Inflammatory macrophage treated with lipopolysaccharide for 1 hour (primary cell): ENCODE data around the gene OVCH2.
"Not testable (repeated sequence)": the region's sequence is repeated elsewhere in the genome, so short reads cannot be mapped to it uniquely, and the experiment has no call there.

Experiments
- DNase-seq, 2 donors: peaks; one replicate each; pipeline ENCODE4 v3.0.0-alpha.2; 2020 to 2022

The OVCH2 gene

DNA sequence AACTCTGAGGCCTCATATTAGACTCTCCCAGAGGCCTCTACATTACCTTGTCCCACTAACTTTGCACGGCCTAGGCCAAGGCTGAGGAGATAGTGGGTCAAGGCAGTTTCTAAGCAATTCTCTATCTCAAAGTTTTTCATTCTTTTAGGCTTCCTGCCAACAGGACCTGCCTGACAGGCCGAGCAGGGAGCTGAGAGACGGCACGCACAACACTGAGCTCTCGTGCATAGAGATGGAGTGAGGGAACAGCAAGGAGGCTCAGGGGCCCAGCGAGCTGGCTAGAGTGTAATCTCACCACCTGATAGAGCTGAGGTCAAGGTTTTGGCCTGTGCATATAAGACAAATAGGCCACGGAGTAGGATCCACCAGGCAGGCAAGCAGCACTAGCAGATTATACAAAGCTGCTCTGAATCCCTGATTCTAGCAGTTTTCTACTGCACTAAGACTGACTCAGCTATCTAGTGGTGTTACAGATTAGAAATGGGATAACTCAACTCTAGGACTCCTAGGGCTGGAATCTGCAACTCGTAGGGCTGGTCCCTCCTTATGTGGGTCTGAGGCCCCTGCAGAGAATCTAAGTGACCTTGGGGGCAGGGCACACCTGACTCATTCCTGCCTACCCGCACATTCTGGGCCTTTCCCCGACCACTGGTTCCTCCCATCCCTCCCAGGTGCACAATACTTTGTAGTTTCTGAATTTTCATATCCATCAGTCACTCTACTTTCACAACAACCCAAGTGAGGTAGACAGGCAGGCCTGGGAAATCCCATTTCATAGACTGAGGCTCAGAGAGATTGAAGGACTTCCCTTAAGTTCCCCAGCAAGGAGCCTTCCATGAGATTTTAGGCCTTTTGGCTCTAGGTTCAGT lies 34.7 kb downstream of the OVCH2 start:
- peak; percentile 42 to 50 for DNase-seq

DNA sequence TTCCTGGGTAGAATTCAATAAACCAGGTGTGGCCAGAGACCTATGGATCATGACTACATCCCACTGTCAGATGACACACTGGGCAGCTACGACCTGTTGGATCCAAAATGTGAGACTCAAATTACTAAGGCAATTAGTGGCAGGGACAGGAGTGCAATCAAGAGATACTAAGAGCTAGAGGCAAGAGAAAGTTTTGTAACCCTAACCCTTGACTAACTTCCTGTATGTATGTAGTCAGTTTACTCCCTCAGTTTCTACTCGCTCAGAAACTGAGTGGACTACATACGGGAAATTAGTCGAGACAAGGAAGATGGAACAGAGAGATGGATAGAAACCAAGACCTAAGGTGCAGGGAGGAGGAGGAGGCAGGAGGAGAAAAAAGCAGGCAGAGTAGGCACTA lies 35.6 kb downstream of the OVCH2 start:
- DNase-seq: peak in 1 of 2 donors; percentile 63

DNA sequence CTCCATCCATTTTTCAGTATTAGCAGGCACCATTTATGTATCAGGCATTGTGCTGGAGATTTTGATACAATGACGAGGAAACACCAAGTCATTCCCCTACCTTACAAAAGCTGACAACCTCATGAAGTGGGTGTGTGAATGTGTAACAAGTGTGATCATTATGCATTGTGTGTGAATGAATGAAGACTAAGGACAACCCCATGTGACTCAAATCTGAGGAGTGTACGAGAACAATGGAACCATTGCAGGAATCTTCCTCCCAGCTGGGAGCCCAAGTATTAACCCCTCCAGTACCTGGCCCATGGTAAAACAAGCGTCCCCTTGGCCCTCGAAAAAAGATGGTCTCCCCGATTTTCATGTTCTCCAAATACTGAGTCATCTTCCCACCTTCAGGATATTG lies 37.4 kb downstream of the OVCH2 start:
- no peak for DNase-seq

- DNase-seq: no peak
Measured at GRCh38 chr11:7668464-7668863, 37.8 kb downstream of the OVCH2 start.

GRCh38 chr11:7667460-7667859 lies 38.8 kb downstream of the OVCH2 start:
- DNase-seq: no peak

DNA sequence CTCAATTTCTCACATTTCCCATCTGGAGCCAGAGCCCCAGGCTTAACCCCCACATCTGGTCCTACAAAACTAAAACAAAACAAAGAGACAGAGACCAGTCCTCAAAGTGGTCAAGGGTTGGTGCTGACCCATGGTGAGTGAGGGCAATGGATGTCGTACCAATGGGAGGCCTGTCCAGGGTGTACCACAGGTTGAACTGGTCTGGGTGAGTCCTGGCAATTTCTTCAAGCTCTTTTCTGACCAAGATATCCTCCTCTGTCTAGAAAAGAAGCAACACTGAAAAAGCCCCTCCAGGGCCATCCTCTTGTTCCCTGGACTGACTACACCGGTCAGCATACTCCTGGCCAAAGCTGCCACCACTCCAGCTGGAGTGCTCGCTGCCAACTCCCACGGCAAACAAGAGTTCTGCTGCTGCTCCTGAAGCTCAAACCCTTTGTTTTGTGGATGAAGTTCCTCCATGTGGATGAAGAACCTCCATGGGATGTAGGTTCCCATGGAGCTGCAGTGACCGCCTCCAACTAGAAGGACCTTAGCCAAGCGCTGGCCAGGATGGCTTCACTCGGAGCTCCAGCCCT lies 39.9 kb downstream of the OVCH2 start:
- no peak for DNase-seq

- peak; percentile 39 to 74 for DNase-seq
Measured at GRCh38 chr11:7665473-7666291, 40.6 kb downstream of the OVCH2 start.

GRCh38 chr11:7664867-7665266 lies 41.4 kb downstream of the OVCH2 start:
- DNase-seq: no peak

- not testable (repeated sequence) for DNase-seq
Measured at GRCh38 chr11:7663531-7663930, 42.7 kb downstream of the OVCH2 start.

- DNase-seq: peak; percentile 25 to 52
Measured at GRCh38 chr11:7657306-7658025, 48.8 kb downstream of the OVCH2 start.

GRCh38 chr11:7656704-7657103 lies 49.6 kb downstream of the OVCH2 start:
- no peak for DNase-seq

GRCh38 chr11:7655253-7656217 lies 50.7 kb downstream of the OVCH2 start:
- DNase-seq: no peak

GRCh38 chr11:7654195-7654705 lies 52.0 kb downstream of the OVCH2 start:
- no peak for DNase-seq

DNA sequence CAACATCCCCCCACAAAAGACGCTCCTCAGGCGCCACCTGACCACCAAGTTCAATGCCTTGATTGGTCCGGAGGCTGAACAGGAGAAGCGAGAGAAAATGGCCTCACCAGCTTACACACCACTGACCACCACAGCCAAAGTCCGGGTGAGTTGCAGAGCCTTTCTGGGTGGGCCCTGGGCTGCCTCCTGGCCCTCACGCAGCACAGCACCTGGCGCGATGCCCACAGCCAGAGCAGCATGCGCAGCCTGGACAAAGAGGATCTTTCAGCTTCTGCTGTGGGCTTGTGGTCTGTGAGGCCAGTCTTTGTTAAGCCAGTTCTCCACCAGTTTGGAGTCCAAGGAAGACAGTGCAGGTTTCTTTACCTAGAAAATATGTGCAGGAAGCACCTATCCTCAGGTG lies 54.6 kb downstream of the OVCH2 start:
- no peak for DNase-seq

GRCh38 chr11:7651140-7651551 lies 55.1 kb downstream of the OVCH2 start:
- peak; percentile 28 to 31 for DNase-seq

DNA sequence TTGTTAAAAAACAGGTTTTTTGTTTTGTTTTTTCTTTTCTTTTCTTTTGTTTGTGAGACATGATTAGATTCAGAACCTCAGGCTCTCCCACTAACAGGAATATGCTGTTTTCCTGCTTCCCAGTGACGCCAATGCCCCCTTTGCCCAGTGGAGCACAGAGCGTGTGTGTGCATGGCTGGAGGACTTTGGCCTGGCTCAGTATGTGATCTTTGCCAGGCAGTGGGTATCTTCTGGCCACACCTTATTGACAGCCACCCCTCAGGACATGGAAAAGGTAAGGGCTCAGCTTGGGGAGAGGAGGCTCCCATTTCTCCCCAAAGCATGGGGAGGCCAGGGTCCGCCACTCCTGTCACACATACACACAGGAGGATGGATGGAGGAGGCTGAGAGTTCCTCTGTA lies 58.0 kb downstream of the OVCH2 start:
- DNase-seq: no peak

- DNase-seq: no peak
Measured at GRCh38 chr11:7646866-7647265, 59.4 kb downstream of the OVCH2 start.

DNA sequence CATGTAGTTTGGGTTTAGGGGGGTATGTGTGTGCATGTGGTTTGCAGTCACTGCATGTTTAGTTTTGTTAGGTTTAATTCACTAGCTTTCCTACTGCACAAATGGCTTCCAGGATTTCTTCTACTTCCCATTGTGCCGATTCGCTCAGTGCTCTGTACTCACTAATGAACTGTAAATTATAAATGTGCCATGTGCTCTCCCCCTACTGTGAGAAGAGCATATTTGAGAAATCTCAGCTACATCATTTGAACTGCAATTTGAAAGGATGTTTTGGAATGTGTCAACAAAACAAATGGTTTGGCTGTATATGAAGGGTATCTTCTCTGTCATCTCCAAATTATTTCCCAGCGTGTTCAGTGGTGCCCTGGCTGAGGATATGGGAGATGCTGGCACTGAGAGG lies 61.1 kb downstream of the OVCH2 start:
- no peak for DNase-seq

DNA sequence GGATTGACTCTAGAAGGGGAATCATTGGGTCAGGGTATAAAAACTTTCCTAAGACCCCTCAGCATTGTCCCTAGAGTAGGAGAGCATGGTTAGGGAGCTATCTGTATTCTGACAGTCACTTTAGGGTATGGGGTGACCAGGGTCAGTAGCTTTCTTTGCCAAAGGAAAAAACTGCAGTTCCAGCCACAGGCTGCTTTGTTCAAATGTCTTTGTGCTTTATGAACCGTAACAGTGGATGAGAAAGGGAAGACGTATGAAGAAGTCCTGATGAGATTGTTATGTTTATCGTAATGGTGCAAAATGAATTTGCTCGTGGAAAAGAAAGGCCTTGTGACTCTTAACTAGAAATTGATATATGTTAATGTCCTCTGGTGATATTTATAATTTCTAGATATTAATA lies 63.0 kb downstream of the OVCH2 start:
- DNase-seq: no peak

DNA sequence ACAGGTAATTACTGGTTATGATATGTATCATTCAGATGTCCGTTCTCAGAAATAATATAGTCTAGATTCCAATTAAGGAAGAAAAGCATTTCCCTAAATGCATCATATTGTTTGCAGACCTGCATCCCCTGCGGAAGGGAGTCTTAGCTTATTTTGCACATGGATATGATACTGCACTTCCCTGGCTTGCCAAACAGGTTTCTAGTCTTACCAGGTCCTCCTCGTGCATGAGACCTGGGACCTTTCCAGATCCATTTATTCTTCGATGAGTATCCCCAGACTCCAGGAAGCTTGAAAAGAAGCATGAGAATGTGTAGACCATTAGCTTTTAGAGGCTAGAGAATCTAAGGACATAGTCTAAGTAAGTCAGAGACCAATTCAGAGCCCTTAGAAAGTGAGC lies 63.5 kb downstream of the OVCH2 start:
- DNase-seq: no peak

DNA sequence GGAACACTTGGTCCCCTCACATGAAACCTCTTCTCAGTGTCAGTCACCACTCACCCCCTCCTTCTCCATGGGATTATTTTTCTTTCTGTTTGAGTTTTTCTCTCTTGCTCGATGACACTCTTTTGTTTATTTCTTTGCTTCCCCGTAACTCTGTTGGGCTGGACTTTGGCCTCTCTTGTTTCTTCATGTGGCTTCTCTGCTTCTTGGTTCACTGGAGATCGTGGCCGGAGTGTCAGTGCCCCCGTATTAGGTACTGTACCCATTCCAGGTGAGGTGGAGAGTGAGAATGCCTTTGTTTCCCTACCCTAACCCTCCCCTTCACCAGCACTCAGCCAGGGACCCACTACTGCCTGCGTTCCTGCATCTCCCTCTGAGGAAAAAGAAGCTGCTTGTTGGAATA lies 65.5 kb downstream of the OVCH2 start:
- DNase-seq: no peak

DNA sequence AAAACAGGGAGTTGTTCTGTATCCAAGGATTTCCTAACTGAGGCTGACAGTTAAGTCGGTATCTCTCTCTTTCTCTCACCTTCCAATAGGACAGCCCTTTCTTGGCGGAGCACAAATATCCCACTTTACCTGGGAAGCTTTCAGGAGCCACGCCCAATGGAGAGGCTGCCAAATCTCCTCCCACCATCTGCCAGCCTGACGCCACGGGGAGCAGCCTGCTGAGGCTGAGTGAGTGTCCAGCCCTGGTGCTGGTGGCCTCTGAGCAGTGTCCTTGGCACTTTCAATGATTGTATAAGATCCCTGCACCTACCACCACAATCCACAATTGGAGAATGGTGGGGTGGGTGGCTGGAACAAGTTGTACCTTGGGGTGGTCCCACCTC lies 66.6 kb downstream of the OVCH2 start:
- no peak for DNase-seq
